Activated T-cell treated with anti-CD3 and anti-CD28 coated beads for 4 hours (primary cell): ENCODE data around the gene SLC39A8.

Experiments
- DNase-seq: peaks from one replicate; pipeline ENCODE4 v3.0.0-alpha.2; 2020

The SLC39A8 gene

DNA sequence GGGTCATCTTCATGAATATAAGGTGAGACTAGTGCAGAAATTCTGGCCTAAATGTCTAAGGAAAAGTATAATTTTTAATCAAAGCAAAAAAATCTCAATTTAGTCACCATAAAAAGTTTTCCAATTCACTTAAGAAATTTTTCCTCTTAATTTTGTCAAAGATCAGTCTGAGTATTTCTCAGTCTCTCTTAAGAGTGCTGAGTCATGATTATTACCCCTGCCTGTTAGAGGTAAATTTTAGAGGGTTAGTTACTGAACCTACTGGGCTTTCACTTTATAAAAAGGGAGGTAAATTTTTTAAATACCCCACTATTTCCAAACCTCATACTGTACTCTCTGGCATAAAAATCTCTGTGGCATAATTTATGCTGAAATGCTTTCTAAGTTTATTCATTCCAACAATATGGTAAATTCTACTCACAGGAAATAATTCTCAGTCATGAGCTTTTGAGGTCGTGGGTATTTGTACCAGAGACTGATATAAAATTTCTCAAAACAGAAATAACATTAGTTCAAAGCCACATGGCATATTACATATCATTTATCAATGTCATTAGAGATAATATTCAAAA, 122.4 kb downstream of the SLC39A8 start:
- no peak for DNase-seq

DNA sequence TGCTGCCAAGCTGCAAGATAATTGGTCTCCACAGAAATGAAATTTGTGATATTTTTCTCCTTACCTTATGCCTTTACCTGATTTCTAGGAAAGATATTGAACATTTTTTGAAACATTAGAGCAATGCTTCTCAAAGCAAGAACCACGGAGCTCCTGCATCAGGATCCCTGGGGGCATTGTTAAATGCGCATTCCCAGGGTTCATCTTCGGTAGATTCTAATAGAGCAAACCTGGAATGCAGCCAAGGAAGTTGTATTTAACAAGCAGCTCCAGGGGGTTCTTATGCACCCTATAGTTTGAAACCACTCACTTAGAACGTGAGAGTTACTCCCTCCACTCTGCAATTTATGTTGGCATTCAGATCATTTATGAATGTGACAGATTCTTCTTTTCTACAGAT, 126.2 kb downstream of the SLC39A8 start:
- no peak for DNase-seq

DNA sequence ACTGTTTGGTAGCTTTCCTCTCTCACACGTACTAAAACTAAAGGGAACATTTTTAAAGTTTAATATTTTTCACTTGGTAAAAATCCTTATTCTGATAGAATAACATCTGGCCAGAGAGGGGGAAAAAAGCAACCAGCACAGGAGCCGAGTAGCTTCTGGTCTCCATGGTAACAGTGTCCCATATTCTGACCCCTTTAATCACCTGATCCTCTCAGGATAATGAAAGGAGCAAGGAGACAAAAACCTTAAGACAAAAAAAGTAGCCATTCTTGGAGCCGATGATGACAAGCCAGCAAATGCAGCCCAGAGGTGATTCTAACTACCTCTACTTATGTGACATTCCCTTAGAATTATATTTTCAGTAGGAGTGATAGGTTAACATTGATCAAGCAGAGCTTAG, 126.6 kb downstream of the SLC39A8 start:
- no peak for DNase-seq

DNA sequence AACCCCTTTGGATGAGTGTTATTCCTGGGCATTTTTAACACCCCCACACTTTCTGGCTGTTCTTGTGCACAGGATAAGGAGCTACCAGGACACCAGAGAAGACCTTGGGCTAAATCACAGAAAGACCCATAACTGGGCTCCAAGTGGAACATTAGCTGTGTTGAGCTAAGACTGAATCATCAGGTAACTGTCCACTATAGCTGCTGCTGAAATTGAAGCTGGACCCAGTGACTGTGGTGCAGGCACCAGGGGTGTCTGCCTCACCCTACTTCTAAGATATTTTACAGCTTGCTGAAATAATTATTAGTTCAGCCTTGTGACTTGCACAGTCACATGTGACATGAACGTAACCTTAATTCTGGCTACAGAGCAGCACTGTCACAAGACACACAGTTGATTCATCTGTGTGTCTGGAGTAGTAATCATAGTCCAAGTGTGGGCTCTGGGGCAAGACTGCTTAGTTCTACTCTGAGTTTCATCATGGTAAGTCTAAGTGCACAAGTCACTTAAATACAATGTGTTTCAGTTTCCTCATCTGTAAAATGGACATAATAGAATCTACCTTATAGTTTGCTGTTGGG, 127.4 kb downstream of the SLC39A8 start:
- DNase-seq = no peak

DNA sequence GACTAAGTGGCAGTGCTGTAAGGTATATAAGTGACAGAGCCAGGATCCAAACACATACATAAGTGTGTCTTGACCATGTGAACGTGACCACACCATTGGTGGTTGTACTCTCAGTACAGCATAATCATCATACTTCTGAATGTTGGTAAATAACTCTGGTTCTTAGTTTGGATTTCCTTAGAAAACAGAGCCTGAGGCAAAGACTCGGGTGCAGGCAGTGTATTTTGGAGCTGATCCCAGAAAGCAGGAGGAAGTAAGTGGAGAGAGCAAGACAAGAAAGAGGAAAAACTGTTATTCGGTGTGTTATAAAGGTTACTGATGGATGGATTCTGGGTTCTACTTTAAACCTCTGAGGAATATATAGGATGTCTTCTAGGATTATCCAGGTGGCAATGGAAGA, 127.9 kb downstream of the SLC39A8 start:
- DNase-seq = no peak

DNA sequence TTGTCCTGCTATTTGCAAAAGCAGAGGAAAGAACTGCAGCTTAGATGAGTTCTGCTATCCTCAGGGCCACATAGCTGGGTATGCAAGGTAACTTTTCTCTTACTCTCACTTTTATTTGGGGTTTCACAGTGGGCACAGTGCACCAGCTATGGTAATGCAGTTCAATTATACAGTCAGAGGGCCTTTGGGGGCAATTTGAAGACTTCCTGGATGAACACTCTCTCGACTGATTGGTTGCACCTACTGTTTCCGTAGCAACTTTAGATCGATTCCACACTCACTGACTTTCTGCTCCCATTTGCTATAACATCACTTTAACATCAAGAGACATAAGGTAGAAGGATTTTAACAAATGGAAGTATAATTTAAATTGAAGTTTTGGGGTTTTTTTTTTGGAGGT, 128.6 kb downstream of the SLC39A8 start:
- DNase-seq = no peak

DNA sequence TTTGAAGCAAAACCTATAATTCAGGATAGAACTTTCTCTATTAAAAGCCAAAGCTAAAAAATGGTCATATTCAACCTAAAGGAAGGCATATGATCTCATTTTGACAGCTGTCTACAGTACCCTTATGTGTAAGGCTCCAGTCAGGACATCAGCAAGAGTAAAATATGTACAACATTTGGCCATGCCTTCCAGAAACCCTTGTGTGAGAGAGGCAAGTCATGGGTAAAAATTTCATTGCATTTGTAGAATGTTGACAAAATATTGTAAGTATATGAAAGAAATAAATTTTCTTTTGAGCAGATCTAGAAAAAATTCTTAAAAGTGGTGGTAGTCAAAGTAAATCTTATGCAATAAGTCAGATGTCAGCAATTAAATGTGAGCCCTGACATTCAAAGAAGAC, 132.3 kb downstream of the SLC39A8 start:
- DNase-seq = no peak
